ENCODE data around the gene ENPP7.

GRCh38 chr17:79749958-79750357 is 19.2 kb downstream of the ENPP7 start:
- TF ChIP-seq CTCF (IDR thresholded peaks at IDR 0.05) (no peak), POLR2A (IDR thresholded peaks at IDR 0.05) (no peak)

Data from uterus (tissue), 2 donors.